Activated T-cell treated with anti-CD3 and anti-CD28 coated beads for 4 hours (primary cell): ENCODE measurements around the gene DTD1.

Source experiments
- DNase-seq: peaks from one replicate; pipeline ENCODE4 v3.0.0-alpha.2; 2020

The DTD1 gene

GRCh38 chr20:18666803-18667415 is 79.1 kb downstream of the DTD1 start:
- no peak for DNase-seq

- DNase-seq, result no peak
Measured at GRCh38 chr20:18669241-18670019, 81.6 kb downstream of the DTD1 start.

GRCh38 chr20:18671203-18671710 is 83.4 kb downstream of the DTD1 start:
- no peak for DNase-seq

- no peak for DNase-seq
Measured at GRCh38 chr20:18672834-18673233, 85.0 kb downstream of the DTD1 start.

DNA sequence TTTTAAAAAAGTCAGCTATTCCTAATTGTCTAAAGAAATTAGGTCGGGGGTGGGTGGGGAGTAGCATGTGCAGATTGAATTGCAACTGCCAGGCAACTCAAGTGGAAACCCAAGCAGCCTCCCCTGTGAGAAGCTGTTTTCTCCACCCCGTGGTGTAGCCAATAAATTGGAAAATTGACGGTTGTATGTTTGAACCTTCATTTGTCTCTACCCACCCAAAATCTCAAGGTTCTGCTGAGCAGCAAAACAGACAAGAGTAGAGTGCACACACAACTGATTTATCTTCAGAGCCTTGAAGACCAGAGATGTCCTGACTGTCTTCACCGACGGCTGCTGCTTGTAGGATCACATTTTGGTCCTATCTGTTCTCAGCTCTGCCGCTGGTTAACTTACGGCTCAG is 88.5 kb downstream of the DTD1 start:
- no peak for DNase-seq

- no peak for DNase-seq
Measured at GRCh38 chr20:18677126-18677525, 89.3 kb downstream of the DTD1 start.

DNA sequence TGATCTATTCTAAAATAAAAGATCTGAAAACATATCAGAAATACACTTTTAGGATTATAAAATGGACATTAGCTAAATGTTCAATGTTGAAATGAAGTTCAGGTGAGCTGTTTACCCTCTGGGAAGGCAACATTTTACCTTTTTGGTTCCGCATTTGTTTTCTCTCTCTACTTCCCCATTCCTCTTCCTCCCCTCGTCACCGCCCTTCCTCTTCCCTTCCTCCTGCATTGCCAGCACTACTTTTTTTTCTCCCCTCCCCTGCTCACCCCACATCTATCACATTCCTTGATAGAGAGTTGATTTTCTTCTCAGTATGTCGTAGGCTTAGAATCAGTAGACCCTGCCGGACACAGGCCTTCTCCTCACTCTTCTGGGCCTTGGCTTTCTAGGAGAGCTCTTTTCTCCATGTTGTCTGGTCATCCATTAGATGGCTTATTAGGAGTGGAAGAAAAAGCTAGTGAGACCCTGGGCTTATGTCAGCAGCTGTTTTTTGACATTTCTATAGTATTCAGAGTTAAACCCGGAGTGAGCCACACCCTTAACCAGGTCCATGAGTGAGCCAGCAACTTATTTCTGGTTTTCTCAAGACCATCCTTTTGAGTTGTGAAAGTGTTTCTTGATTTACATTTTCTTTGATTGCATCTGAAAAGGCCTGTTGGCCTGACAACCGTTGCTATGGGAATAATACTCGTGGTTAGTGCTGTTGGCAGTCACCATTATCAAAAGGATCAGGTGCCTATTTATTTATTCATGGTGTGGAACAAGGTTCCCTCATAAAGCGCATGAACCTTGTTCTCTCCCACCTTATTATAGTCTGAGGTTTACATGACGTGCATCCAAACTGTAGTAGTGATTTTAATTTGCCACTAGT is 90.9 kb downstream of the DTD1 start:
- no peak for DNase-seq

DNA sequence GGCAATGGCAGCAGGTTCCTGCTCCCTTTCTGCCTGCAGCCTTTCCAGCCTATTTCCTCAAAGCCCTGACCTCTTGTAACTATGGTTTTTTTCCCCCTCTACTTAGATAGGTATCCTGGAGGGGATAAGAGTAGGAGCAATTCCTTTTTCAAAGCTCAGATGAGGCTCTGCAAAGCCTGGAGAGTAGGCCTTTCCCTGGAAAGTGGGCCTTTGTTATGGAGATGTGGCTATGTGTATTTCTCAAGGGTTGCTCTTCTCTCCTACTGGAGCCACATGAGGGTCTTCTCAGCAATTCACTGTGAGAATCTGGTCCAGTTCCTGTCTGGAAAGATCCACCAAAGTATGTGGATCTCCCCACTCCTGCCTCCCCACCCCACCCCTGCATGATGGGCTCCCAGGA is 96.0 kb downstream of the DTD1 start:
- DNase-seq, result no peak

DNA sequence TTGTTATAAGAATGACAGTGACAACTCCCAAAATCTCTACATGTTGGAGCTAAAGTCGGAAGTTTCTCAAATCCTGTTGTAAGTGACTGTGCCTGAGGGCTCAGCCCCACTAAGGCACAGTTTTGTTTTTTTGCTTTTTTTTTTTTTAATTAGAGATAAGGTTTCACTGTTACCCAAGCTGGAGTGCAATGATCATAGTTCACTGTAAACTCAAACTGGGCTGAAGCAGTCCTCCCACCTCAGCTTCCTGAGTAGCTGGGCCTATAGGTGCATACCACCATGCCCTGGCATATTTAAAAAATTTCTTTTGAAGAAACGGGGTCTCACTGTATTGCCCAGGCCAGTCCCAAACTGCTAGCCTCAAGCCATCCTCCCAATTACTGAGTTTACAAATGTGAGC is 96.9 kb downstream of the DTD1 start:
- DNase-seq, result no peak

DNA sequence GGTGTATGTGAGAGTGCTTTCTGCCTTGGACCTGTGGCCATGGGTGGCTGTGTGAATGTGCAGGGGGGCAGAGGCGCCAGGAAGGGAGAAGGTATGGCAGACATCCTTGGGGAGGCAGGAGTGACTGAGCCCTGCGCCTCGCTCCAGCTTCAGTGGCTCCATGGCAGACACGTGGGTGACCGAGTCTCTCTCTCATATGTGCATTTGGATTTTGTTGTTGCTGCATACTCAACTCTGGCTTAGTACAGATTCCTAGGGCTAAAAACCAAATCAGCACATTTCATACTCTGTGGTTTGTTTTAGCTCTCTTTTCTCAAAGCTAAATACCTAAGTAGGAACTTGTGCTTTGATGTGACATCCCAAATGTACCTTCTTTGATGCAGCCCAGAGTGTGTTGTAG is 97.6 kb downstream of the DTD1 start:
- no peak for DNase-seq

DNA sequence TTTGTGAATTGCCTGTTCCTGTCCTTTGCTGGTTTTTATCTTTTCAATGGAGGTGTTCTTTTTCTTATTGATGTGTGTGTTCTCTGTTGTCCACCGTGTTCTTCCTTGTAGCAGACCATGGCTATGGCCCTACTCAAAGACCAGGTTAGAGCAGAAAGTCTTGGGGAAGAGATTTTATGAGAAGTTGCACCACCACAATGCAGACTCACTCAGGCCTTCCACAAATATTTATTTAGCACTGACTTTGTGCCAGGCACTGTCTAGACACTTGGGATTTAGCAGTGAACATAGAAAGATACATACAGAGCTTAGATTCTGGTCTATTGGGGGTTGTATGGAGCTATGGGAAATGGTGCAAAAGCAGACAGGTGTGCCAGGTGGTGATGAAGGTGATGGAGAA is 98.8 kb downstream of the DTD1 start:
- no peak for DNase-seq

DNA sequence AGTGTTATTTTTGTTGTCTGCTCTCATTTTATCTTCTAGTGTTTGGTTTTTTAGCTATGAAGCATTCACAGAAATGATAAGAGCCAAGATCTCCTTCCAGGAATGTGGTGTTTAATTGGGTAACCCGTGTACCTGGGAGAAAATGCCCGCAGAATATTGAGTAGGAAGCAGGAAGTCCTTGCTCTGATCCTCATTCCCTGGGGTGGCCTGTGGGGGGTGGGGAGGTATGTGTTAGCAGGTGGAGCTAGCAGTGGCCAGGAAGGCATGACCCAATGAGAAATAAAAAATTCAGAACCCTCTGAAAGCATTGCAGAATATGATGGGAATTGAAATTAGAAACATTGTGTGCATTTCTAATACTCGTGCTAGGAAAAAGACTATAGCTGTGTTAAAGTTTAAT is 100.8 kb downstream of the DTD1 start:
- no peak for DNase-seq

DNA sequence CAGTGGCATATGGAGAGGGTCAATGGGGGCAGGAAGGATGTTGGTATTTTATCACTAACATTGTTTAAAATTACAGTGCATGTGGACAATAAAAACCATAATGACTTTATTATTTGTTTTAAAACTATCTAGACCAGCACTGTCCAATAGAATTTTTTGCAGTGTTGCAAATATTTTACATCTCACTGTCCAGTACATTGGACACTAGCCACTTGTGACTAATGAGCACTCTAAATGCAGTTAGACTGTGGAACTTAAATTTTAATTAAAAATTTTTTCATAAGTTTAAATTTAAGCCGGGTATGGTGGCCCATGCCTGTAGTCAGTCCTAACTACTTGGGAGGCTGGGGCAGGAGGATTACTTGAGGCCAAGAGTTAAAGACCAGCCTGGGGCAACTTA is 101.7 kb downstream of the DTD1 start:
- no peak for DNase-seq

DNA sequence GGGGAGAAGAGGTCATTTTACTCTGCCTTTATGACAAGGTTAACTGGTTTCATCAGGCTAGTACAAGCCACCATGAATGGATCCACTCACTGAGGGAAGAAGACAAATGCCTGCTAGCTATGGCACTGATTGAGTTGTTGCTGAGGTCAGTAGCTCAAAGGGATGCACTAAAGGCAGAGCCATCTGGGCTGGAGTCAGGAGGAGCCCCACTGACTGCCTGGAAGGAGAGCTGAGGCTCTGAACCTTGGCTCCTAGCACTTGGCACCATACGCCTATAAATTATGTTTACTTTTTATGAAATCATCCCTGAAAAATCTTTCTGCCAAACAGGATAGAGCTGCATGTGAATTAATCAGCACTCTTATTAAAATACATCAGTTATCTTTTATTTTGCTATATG is 104.6 kb downstream of the DTD1 start:
- no peak for DNase-seq

- DNase-seq, result no peak
Measured at GRCh38 chr20:18694071-18694470, 106.2 kb downstream of the DTD1 start.

DNA sequence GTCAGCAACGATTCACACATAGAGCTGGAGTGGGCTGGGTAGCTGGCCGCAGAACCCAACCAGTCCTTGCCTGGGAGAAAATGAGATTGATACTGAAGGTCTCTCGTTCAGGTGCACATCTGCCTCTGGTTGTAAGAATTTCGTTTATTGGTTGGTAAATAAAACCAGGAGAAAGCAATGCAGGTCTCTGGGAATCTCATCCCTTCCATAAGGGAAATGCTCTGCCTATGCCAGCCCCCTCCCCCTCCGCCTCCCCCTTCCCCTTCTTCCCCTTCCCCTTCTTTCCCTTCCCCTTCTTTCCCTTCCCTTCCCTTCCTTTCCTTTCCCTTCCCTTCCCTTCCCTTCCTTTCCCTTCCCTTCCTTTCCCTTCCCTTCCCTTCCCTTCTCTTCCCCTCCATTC is 107.3 kb downstream of the DTD1 start:
- no peak for DNase-seq

GRCh38 chr20:18698735-18699380 is 111.0 kb downstream of the DTD1 start:
- no peak for DNase-seq

DNA sequence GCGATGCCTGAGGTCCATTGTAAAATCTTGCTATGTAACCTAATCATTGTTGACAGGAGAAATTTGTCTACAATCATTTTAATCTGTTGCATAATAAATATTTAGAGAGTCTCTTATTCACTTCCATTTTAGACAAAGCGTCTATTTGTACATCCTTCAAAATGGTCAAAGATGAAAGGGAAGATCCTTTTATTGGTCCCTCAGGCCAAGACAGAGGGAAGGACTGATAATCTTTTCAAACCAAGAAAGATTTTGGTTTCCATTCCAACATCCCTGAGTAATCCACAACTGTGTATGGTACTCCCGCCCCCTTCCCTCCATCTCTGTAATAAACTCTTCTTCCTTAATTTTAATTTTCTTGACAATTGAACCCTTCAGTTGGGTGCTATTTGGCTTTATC is 114.1 kb downstream of the DTD1 start:
- no peak for DNase-seq

DNA sequence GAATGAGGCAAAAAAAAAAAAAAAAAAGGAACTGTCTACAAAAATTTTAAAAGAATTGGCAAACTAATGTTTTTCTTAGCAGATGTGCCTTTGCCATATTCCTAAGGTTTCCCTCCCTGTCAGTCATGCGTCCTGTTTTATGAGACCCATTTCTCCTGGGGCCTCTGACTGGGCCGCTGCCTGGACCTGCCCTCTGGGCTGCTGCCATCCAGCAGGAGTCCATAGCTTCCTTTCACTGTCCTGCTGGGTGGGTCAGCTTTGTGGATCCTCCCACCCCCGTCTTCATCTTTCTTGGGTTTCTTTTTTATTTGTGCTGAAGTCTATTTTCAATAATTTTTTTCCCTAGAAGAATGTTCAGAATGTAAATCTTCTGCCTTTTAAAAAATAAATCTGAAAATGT is 114.9 kb downstream of the DTD1 start:
- DNase-seq, result no peak

- DNase-seq, result no peak
Measured at GRCh38 chr20:18705490-18705889, 117.6 kb downstream of the DTD1 start.

DNA sequence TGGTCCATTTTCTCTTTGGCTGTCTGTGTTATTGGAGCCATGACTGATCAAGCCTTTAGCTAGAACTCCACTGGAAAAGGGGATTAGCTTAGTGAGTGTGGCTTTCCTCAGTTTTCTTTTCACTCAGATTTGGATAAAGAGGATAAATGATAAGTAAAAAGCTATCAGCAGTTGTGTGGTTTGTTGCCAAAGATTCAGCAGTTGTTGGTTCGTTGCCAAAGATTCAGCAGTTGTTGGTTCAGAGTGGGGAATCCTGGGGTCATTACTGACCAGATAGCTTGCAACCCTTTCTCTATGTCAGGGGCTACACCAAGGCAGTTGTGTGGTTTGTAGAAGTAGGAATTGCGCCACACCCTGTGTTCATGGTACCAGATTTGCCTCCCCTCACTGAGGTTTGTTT is 118.1 kb downstream of the DTD1 start:
- no peak for DNase-seq

GRCh38 chr20:18712131-18712530 is 124.3 kb downstream of the DTD1 start:
- no peak for DNase-seq

- DNase-seq, result no peak
Measured at GRCh38 chr20:18712882-18713281, 125.0 kb downstream of the DTD1 start.
